Measurements from ENCODE around the gene CASZ1. TPM values are rescaled to one million over a fixed set of nuclear protein-coding genes. Genes with fewer than 3 reads are reported as not detected.

Gene CASZ1
- total RNA-seq, 1 experiment from 2014 or later, result 11.1 TPM

- no peaks in the 10 kb centered on the region for H3K36me3 Mint-ChIP-seq (ENCODE audit: insufficient read depth, unreplicated experiment)
- H3K4me3 Mint-ChIP-seq (ENCODE audit: unreplicated experiment), result no peak overlapping the region
- intact Hi-C loops (cut with micrococcal nuclease), result no loop called here
- TF ChIP-seq, protein P1, sequence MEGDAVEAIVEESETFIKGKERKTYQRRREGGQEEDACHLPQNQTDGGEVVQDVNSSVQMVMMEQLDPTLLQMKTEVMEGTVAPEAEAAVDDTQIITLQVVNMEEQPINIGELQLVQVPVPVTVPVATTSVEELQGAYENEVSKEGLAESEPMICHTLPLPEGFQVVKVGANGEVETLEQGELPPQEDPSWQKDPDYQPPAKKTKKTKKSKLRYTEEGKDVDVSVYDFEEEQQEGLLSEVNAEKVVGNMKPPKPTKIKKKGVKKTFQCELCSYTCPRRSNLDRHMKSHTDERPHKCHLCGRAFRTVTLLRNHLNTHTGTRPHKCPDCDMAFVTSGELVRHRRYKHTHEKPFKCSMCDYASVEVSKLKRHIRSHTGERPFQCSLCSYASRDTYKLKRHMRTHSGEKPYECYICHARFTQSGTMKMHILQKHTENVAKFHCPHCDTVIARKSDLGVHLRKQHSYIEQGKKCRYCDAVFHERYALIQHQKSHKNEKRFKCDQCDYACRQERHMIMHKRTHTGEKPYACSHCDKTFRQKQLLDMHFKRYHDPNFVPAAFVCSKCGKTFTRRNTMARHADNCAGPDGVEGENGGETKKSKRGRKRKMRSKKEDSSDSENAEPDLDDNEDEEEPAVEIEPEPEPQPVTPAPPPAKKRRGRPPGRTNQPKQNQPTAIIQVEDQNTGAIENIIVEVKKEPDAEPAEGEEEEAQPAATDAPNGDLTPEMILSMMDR (IDR thresholded peaks at IDR 0.05; ENCODE audit: unreplicated experiment), result no peak
- BruUV-seq (replicated peaks), result no TSS peak
- ChIA-PET POLR2A (interaction anchor here (0.6 kb wide), 1 partner anchor 93 kb away, joined by 4 read pairs; no protein-coding TSS in a partner anchor), CTCF (interaction anchor here (0.6 kb wide), 1 partner anchor 455 kb away, joined by 3 read pairs; no protein-coding TSS in a partner anchor)
- DNase-seq (ENCODE audit: unreplicated experiment), result no peak
- peaks cover 10% of the 10 kb centered on the region for H3K27me3 Mint-ChIP-seq (ENCODE audit: insufficient read depth, unreplicated experiment)
- H3K27ac Mint-ChIP-seq (ENCODE audit: low read depth, unreplicated experiment), result no peak overlapping the region
- H3K4me1 Mint-ChIP-seq (ENCODE audit: insufficient read depth, unreplicated experiment), result peaks cover 20% of the 10 kb centered on the region
- H3K9me3 Mint-ChIP-seq (ENCODE audit: unreplicated experiment), result no peaks in the 10 kb centered on the region
These were observed 10.5 kb upstream of the CASZ1 start for GRCh38 chr1:10806966-10807365.

DNA sequence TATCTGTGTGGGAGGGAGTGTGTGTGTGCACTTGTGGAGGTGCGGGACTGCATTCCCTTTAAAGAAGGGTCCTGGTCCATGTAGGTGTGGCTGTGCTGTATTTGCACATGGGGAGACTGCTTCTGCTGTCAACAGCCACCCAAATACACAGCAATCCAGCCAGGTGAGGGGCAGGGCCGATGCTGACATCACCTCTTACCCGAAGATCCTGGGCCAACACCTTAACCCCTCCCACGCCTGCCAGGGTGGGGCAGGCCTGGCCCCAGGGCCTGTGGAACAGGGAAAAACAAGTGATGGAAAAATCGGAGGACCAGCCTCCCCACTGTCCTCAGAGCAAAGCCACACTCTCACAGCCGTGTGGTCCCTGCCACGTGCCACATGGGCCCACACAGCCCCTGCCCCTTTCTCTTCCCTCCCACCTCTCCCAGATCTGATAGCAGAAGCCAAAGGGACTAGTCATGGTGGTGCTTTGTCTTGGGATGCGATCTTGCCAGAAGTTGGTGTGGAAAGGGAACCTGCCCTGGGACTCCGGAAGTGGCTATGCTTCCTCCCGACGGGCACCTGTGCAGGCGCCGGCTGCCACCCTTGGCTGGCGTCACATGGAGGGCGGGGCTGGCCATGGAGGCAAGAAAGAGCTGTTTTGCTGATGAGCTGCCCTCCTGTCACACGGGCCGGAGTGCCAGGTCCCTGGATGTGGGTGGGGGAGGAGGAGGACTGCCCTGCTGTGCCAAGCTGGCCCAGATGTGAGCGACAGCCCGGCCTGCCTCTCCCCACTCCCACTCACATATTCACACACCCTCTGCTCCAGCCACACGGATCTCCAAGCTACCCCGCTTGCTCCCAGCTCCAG lies 7.8 kb upstream of the CASZ1 start:
- H3K36me3 Mint-ChIP-seq (ENCODE audit: insufficient read depth, unreplicated experiment), result no peaks in the 10 kb centered on the region
- DNase-seq (ENCODE audit: unreplicated experiment), result peak; percentile 80
- CTCF ChIA-PET, result interaction anchor here (0.7 to 0.9 kb wide), 3 partner anchors 9 to 44 kb away, joined by 3 to 4 read pairs (median 4); no protein-coding TSS in a partner anchor
- no TSS peak for BruUV-seq (replicated peaks)
- intact Hi-C loops (cut with micrococcal nuclease), result no loop called here
- H3K4me1 Mint-ChIP-seq (ENCODE audit: insufficient read depth, unreplicated experiment), result peaks cover 20% of the 10 kb centered on the region
- H3K27ac Mint-ChIP-seq (ENCODE audit: low read depth, unreplicated experiment), result peak overlapping the region; percentile 95
- H3K27me3 Mint-ChIP-seq (ENCODE audit: insufficient read depth, unreplicated experiment), result peaks cover 10% of the 10 kb centered on the region
- no peaks in the 10 kb centered on the region for H3K9me3 Mint-ChIP-seq (ENCODE audit: unreplicated experiment)
- POLR2A ChIA-PET, result interaction anchor here (0.5 to 3.0 kb wide), 14 partner anchors 10 to 329 kb away, joined by 3 to 26 read pairs (median 4); partner anchors contain the start of gene CASZ1
- peak overlapping the region; percentile 53 for H3K4me3 Mint-ChIP-seq (ENCODE audit: unreplicated experiment)
- TF ChIP-seq, protein P1 (IDR thresholded peaks at IDR 0.05; ENCODE audit: unreplicated experiment), result no peak

- H3K9me3 Mint-ChIP-seq (ENCODE audit: unreplicated experiment), result no peaks in the 10 kb centered on the region
- peaks cover 10% of the 10 kb centered on the region for H3K27me3 Mint-ChIP-seq (ENCODE audit: insufficient read depth, unreplicated experiment)
- TF ChIP-seq, protein P1 (IDR thresholded peaks at IDR 0.05; ENCODE audit: unreplicated experiment), result no peak
- no peaks in the 10 kb centered on the region for H3K36me3 Mint-ChIP-seq (ENCODE audit: insufficient read depth, unreplicated experiment)
- no TSS peak for BruUV-seq (replicated peaks)
- H3K27ac Mint-ChIP-seq (ENCODE audit: low read depth, unreplicated experiment), result peak overlapping the region; percentile 95
- CTCF ChIA-PET, result no interaction called here
- peaks cover 20% of the 10 kb centered on the region for H3K4me1 Mint-ChIP-seq (ENCODE audit: insufficient read depth, unreplicated experiment)
- intact Hi-C loops (cut with micrococcal nuclease), result no loop called here
- POLR2A ChIA-PET, result interaction anchor here (0.6 to 3.0 kb wide), 10 partner anchors 8 to 257 kb away, joined by 3 to 26 read pairs (median 3); partner anchors contain the start of gene CASZ1
- H3K4me3 Mint-ChIP-seq (ENCODE audit: unreplicated experiment), result peak overlapping the region; percentile 10
- DNase-seq (ENCODE audit: unreplicated experiment), result no peak
These were observed 6.7 kb upstream of the CASZ1 start for GRCh38 chr1:10802944-10803715.

GRCh38 chr1:10800778-10801177 lies 4.3 kb upstream of the CASZ1 start:
- intact Hi-C loops (cut with micrococcal nuclease), result no loop called here
- no peaks in the 10 kb centered on the region for H3K9me3 Mint-ChIP-seq (ENCODE audit: unreplicated experiment)
- TF ChIP-seq, protein P1 (IDR thresholded peaks at IDR 0.05; ENCODE audit: unreplicated experiment), result no peak
- CTCF ChIA-PET, result interaction anchor here (0.7 kb wide), 1 partner anchor 91 kb away, joined by 3 read pairs; no protein-coding TSS in a partner anchor
- H3K4me1 Mint-ChIP-seq (ENCODE audit: insufficient read depth, unreplicated experiment), result peaks cover 20% of the 10 kb centered on the region
- DNase-seq (ENCODE audit: unreplicated experiment), result no peak
- no peak overlapping the region for H3K27ac Mint-ChIP-seq (ENCODE audit: low read depth, unreplicated experiment)
- no TSS peak for BruUV-seq (replicated peaks)
- no peaks in the 10 kb centered on the region for H3K36me3 Mint-ChIP-seq (ENCODE audit: insufficient read depth, unreplicated experiment)
- H3K4me3 Mint-ChIP-seq (ENCODE audit: unreplicated experiment), result no peak overlapping the region
- no peaks in the 10 kb centered on the region for H3K27me3 Mint-ChIP-seq (ENCODE audit: insufficient read depth, unreplicated experiment)
- POLR2A ChIA-PET, result interaction anchor here (1.3 to 1.5 kb wide), 2 partner anchors 10 to 24 kb away, joined by 3 to 4 read pairs; no protein-coding TSS in a partner anchor

Data from MCF 10A (cell line).